Smooth muscle cell (in vitro differentiated cells): Measurements from ENCODE around the gene AK9. TPM values are rescaled to one million over a fixed set of nuclear protein-coding genes. Genes with fewer than 3 reads are reported as not detected.

Experiments
- DNase-seq: peaks from one replicate; lab custom pipeline; 2025; ENCODE audit not compliant: unreplicated experiment; lab: John Stamatoyannopoulos, UW
- H2AFZ ChIP-seq: fragments of 200-600 bp; sonication (generic); 2 replicates; pipeline ENCODE4 v1.6.0; 2016; ENCODE audit warnings: antibody characterized with exemption, low read depth, mild to moderate bottlenecking
- H3F3A ChIP-seq: fragments of 200-600 bp; sonication (generic); 2 replicates; pipeline ENCODE4 v1.6.0; 2017; ENCODE audit warnings: antibody characterized with exemption, low read depth
- H3K27ac ChIP-seq: fragments of 200-600 bp; sonication (generic); 2 replicates; pipeline ENCODE4 v1.5.1; 2016; ENCODE audit warnings: low read depth, mild to moderate bottlenecking
- H3K27me3 ChIP-seq: fragments of 200-600 bp; sonication (generic); 2 replicates; pipeline ENCODE4 v1.6.1; 2016; ENCODE audit warnings: low read depth, mild to moderate bottlenecking
- H3K36me3 ChIP-seq: fragments of 200-600 bp; sonication (generic); 2 replicates; pipeline ENCODE4 v1.5.1; 2016; ENCODE audit warnings: low read depth
- H3K4me1 ChIP-seq: fragments of 200-600 bp; sonication (generic); 2 replicates; pipeline ENCODE4 v1.5.1; 2016; ENCODE audit warnings: low read depth
- H3K4me2 ChIP-seq: fragments of 200-600 bp; sonication (generic); 2 replicates; pipeline ENCODE4 v1.6.0; 2016; ENCODE audit warnings: mild to moderate bottlenecking
- H3K4me3 ChIP-seq: fragments of 200-600 bp; sonication (generic); 2 replicates; pipeline ENCODE4 v1.5.1; 2016; ENCODE audit warnings: mild to moderate bottlenecking
- H3K79me2 ChIP-seq: fragments of 200-600 bp; sonication (generic); 2 replicates; pipeline ENCODE4 v1.6.0; 2016; ENCODE audit warnings: low read depth, mild to moderate bottlenecking
- H3K9ac ChIP-seq: fragments of 200-600 bp; sonication (generic); 2 replicates; pipeline ENCODE4 v1.6.0; 2016; ENCODE audit warnings: low read depth
- H3K9me3 ChIP-seq: fragments of 200-600 bp; sonication (generic); replicated peaks from 2 replicates; pipeline ENCODE4 v1.5.1; 2016; ENCODE audit warnings: low read depth
- H4K20me1 ChIP-seq: fragments of 200-600 bp; sonication (generic); 2 replicates; pipeline ENCODE4 v1.6.0; 2016; ENCODE audit warnings: low read depth
- WGBS: methylation state at CpG from one replicate; pipeline ENCODE4 v1.1.7; 2016; ENCODE audit warnings: low lambda C conversion rate; 5-methylcytosine and 5-hydroxymethylcytosine counted together
- polyA plus RNA-seq: library from polyadenylated mRNA; unstranded; fragments of >200 nt; fragmentation: Nextera tagmentation; extraction: Ambion mirVana; gene quantifications from 2 replicates; pipeline ENCODE4 v1.2.1, GENCODE V29; 2016
- total RNA-seq: library from RNA; depleted of rRNA; stranded (reverse); fragments of >200 nt; gene quantifications from 2 replicates; pipeline ENCODE4 v1.2.3, GENCODE V29; 2014
- TF ChIP-seq, protein P1 (sequence below): fragments of 200-600 bp; sonication (generic); IDR thresholded peaks from 2 replicates; pipeline ENCODE4 v1.5.1; 2017; ENCODE audit warnings: borderline replicate concordance, mild to moderate bottlenecking, antibody characterized with exemption; ENCODE audit not compliant: insufficient read depth, poor library complexity, severe bottlenecking

The AK9 gene
- total and polyA plus RNA-seq, 2 experiments from 2014 or later = 1.9 to 7.2 TPM

DNA sequence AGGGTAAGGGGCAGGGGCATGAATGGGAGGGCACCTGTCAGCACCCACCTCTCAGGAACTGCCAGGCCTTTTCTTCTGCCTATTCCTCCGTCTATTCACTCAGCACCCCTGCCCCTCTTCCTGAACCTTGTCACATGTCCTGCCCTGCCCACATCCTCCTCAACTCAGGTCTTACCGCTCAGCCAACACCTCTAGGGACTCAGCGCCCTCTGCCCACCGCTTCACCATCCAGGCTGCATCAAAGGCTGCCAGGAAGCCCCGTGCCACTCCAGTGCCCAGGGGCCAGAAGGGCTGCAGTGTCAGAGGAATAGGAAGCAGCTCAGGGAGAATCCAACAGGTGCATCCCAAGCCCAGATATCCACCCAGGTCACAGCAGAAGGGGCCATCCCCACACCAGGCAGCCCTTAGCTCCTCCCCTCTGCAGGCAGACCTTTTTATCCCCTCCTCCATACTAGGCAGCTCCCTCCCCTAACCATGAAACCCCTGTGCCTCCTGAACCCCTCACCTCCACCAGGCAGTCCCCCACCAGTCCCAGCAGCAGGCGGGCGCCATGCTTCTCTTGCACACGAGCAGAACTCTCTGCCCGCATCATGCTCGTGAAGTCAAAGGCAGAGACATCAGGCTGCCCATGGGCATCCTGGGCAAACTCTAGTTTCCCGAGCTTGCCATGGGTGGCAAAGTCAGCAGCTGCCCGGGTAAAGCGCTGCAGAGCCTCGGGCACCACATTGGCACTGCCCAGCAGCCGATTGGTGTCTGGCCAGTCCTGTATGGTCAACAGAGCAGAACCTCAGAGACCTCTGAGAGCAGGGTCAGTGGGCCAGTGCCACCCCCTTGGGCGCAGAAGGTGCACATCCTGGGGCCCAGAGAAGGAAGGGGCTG lies 241.0 kb downstream of the AK9 start:
- 94% methylated on average over 16 of the region's 16 CpGs for WGBS
- Histone ChIP-seq H3K9me3 (no peaks in the 10 kb centered on the region), H2AFZ (no peak overlapping the region), H3F3A (no peaks in the 10 kb centered on the region), H3K4me1 (no peaks in the 10 kb centered on the region), H3K9ac (no peak overlapping the region), H3K27ac (no peak overlapping the region), H4K20me1 (no peaks in the 10 kb centered on the region), H3K4me2 (no peak overlapping the region), H3K79me2 (no peaks in the 10 kb centered on the region), H3K4me3 (no peak overlapping the region), H3K36me3 (no peaks in the 10 kb centered on the region), H3K27me3 (no peaks in the 10 kb centered on the region)
- DNase-seq = no peak
- TF ChIP-seq, protein P1, sequence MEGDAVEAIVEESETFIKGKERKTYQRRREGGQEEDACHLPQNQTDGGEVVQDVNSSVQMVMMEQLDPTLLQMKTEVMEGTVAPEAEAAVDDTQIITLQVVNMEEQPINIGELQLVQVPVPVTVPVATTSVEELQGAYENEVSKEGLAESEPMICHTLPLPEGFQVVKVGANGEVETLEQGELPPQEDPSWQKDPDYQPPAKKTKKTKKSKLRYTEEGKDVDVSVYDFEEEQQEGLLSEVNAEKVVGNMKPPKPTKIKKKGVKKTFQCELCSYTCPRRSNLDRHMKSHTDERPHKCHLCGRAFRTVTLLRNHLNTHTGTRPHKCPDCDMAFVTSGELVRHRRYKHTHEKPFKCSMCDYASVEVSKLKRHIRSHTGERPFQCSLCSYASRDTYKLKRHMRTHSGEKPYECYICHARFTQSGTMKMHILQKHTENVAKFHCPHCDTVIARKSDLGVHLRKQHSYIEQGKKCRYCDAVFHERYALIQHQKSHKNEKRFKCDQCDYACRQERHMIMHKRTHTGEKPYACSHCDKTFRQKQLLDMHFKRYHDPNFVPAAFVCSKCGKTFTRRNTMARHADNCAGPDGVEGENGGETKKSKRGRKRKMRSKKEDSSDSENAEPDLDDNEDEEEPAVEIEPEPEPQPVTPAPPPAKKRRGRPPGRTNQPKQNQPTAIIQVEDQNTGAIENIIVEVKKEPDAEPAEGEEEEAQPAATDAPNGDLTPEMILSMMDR = no peak

DNA sequence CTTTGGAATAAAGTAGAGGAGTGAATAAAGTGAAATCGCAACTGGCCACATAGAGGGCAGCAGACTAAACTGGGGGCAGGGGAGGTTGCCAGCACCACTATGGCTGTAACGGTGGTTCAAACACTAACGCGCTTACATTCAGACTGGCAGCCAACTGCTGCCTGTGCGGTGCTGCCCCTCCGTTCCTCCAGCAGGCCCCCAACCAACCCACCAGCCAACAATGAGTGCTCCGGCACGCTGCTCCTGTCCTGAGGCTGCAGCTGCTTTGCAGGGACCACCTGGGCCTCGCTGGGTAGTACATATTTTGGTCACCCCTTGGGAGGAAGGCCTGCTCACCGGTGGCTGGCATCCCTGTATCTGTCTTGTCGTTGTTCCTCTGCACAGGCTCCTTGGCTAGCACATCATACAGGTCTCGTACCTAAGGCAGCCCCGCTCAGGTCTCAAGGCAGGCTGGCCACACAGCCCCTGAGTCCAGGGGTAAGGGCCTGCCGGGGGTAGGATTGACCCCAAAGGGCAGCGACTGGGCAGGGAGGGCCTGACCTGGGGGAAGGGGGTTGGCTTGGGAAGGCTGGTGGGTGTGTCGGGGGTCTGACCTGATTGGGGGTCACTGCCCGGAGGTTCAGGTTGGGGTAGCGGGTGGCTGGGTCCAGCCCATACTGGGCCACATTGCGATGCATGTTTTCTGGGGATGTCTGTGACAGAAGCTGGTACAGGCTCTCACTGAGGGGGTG lies 241.8 kb downstream of the AK9 start:
- Histone ChIP-seq H3K27me3 (no peaks in the 10 kb centered on the region), H3K9ac (no peak overlapping the region), H2AFZ (no peak overlapping the region), H3K27ac (no peak overlapping the region), H3K79me2 (no peaks in the 10 kb centered on the region), H3K4me2 (no peak overlapping the region), H3K4me1 (no peaks in the 10 kb centered on the region), H3K4me3 (no peak overlapping the region), H3K9me3 (no peaks in the 10 kb centered on the region), H4K20me1 (no peaks in the 10 kb centered on the region), H3K36me3 (no peaks in the 10 kb centered on the region), H3F3A (no peaks in the 10 kb centered on the region)
- 97% methylated on average over 19 of the region's 19 CpGs for WGBS
- DNase-seq = no peak
- TF ChIP-seq, protein P1 = no peak

DNA sequence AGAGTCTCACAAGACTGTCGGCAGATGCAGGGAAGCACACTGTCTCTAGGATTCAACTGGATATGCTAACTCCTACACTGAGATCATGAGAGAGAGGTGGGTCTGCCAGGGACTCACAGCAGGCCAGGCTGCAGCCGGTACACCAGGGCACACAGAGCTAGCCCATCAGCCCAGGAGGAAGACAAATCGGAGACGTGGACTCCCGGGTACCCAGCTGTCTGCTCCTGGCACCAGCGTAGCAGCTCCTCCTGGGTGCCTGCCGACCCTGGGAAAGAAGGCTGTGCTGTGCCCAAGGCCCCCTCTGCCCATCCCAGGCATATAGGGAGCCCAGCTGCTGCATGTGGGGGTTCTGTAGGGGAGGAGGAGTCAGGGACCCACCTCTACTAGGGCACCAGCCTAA lies 242.4 kb downstream of the AK9 start:
- Histone ChIP-seq H3K4me3 (no peak overlapping the region), H4K20me1 (no peaks in the 10 kb centered on the region), H3K36me3 (no peaks in the 10 kb centered on the region), H3K4me1 (no peaks in the 10 kb centered on the region), H3F3A (no peaks in the 10 kb centered on the region), H3K4me2 (no peak overlapping the region), H2AFZ (no peak overlapping the region), H3K9ac (no peak overlapping the region), H3K27me3 (no peaks in the 10 kb centered on the region), H3K79me2 (no peaks in the 10 kb centered on the region), H3K27ac (no peak overlapping the region), H3K9me3 (no peaks in the 10 kb centered on the region)
- WGBS = 98% methylated on average over 7 of the region's 7 CpGs
- no peak for DNase-seq
- TF ChIP-seq, protein P1 = no peak
